ENCODE data around the gene FCHSD1. TPM values are rescaled to one million over a fixed set of nuclear protein-coding genes. Genes with fewer than 3 reads are reported as not detected.

The FCHSD1 gene
- polyA plus RNA-seq, 1 of the 3 experiments (the other 2 are of a cell fraction), result 49.2 TPM

DNA sequence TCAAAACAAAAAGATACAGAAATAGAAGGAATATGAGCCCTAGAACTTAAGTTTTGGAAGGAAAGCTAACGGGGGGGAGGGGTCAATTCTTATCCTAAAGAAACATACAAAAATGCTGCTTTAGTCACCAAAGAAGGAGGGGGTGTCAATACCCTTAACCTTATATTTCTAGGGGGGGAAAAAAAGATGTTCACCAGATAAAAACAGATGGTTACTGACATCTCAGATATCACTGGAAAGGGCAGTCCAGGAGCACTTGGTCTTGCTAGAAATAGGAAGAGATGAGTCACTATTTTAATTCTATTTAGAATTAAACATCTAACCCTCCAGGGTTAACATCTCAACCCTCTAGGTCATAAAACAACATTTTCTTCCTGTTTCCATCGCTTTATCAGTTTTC, 34.1 kb downstream of the FCHSD1 start (continued):
- TF ChIP-seq, protein P1, sequence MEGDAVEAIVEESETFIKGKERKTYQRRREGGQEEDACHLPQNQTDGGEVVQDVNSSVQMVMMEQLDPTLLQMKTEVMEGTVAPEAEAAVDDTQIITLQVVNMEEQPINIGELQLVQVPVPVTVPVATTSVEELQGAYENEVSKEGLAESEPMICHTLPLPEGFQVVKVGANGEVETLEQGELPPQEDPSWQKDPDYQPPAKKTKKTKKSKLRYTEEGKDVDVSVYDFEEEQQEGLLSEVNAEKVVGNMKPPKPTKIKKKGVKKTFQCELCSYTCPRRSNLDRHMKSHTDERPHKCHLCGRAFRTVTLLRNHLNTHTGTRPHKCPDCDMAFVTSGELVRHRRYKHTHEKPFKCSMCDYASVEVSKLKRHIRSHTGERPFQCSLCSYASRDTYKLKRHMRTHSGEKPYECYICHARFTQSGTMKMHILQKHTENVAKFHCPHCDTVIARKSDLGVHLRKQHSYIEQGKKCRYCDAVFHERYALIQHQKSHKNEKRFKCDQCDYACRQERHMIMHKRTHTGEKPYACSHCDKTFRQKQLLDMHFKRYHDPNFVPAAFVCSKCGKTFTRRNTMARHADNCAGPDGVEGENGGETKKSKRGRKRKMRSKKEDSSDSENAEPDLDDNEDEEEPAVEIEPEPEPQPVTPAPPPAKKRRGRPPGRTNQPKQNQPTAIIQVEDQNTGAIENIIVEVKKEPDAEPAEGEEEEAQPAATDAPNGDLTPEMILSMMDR (IDR thresholded peaks at IDR 0.05), result no peak
- TF ChIP-seq POLR2AphosphoS5 (IDR thresholded peaks at IDR 0.05; ENCODE audit: low read depth, low read length), result no peak
- TF ChIP-seq ELF1 (IDR thresholded peaks at IDR 0.05), result no peak
- TF ChIP-seq, protein P2, sequence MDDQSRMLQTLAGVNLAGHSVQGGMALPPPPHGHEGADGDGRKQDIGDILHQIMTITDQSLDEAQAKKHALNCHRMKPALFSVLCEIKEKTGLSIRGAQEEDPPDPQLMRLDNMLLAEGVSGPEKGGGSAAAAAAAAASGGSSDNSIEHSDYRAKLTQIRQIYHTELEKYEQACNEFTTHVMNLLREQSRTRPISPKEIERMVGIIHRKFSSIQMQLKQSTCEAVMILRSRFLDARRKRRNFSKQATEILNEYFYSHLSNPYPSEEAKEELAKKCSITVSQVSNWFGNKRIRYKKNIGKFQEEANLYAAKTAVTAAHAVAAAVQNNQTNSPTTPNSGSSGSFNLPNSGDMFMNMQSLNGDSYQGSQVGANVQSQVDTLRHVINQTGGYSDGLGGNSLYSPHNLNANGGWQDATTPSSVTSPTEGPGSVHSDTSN (IDR thresholded peaks at IDR 0.05), result no peak
- no peak for TF ChIP-seq SIN3A (IDR thresholded peaks at IDR 0.05; ENCODE audit: borderline replicate concordance, low read depth, low read length)

DNA sequence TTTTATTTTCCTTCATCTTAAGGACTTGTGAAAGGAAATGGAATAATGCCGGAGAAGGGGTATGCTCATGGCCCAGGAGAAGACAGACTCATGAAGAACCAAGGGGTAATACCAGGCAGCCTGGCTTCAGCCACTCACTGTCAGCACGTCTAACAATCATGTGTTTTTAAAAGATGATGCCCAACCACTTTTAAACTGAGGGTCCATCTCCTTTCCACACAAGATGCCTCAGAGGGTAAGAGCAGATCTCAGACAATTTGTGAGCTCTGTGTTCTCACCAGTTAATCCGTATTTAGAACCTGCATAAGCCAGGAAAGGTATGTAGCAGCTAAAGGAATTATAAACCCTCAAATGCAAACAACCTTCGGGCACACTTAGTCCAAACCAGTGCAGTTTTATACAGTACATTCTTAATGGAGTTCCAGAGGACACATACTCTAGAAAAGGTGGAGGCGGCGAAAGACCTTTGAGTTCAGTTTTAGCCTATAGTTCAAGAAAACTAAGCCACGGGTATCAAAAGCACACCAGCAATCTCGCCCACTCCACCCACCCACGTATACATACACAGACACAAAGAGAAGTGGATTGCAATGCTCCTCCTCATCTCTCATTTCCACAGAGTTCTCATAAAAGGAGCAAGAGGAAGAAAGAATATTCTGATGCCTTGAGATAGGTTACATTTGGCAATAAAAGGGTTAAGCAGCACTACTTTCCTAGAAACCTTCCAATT, 35.1 kb downstream of the FCHSD1 start:
- POLR2A ChIA-PET, result no interaction called here

More for the DNA sequence above, 35.1 kb downstream of the FCHSD1 start:
- H4K20me1 ChIP-seq (ENCODE audit: insufficient read depth), result no peaks in the 10 kb centered on the region; the same call in 1 of the 2 replicates
- H3K4me1 ChIP-seq (ENCODE audit: control insufficient read depth in 1 of 2, insufficient read depth in 2 of 2, low read depth in 1 of 2, low read length in 1 of 2), result peaks cover 8 to 9% of the 10 kb centered on the region in 2 experiments; a peak in 2 of 4 replicates
- no peak for DNase-seq
- TF ChIP-seq, protein P3, sequence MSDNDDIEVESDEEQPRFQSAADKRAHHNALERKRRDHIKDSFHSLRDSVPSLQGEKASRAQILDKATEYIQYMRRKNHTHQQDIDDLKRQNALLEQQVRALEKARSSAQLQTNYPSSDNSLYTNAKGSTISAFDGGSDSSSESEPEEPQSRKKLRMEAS (IDR thresholded peaks at IDR 0.05; ENCODE audit: low read depth), result no peak
- TF ChIP-seq, protein P1 (IDR thresholded peaks at IDR 0.05), result no peak
- TF ChIP-seq, protein P4, sequence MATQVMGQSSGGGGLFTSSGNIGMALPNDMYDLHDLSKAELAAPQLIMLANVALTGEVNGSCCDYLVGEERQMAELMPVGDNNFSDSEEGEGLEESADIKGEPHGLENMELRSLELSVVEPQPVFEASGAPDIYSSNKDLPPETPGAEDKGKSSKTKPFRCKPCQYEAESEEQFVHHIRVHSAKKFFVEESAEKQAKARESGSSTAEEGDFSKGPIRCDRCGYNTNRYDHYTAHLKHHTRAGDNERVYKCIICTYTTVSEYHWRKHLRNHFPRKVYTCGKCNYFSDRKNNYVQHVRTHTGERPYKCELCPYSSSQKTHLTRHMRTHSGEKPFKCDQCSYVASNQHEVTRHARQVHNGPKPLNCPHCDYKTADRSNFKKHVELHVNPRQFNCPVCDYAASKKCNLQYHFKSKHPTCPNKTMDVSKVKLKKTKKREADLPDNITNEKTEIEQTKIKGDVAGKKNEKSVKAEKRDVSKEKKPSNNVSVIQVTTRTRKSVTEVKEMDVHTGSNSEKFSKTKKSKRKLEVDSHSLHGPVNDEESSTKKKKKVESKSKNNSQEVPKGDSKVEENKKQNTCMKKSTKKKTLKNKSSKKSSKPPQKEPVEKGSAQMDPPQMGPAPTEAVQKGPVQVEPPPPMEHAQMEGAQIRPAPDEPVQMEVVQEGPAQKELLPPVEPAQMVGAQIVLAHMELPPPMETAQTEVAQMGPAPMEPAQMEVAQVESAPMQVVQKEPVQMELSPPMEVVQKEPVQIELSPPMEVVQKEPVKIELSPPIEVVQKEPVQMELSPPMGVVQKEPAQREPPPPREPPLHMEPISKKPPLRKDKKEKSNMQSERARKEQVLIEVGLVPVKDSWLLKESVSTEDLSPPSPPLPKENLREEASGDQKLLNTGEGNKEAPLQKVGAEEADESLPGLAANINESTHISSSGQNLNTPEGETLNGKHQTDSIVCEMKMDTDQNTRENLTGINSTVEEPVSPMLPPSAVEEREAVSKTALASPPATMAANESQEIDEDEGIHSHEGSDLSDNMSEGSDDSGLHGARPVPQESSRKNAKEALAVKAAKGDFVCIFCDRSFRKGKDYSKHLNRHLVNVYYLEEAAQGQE (IDR thresholded peaks at IDR 0.05; ENCODE audit: low read depth, low read length), result no peak
- TF ChIP-seq FOXM1 (IDR thresholded peaks at IDR 0.05; ENCODE audit: low read depth), result no peak
- no peak for TF ChIP-seq EP300 (IDR thresholded peaks at IDR 0.05; ENCODE audit: borderline replicate concordance in 1 of 2, low read depth in 1 of 2, low read length in 1 of 2)
- no peak for TF ChIP-seq SMC3 (IDR thresholded peaks at IDR 0.05; ENCODE audit: low read depth, low read length)
- CTCF ChIA-PET, result interaction anchor here (0.6 to 14.8 kb wide), 7 partner anchors 10 to 775 kb away, joined by 3 to 280 read pairs (median 5); partner anchors contain the start of genes HDAC3, PCDHA8 and RELL2
- peaks cover 29% of the 10 kb centered on the region for H3F3A ChIP-seq (replicated peaks; ENCODE audit: insufficient read depth)
- no peaks in the 10 kb centered on the region for H3K9me3 ChIP-seq
- no peak overlapping the region for H3K9ac ChIP-seq
- H2AFZ ChIP-seq (ENCODE audit: low read depth), result no peak overlapping the region
- no peak overlapping the region for H3K4me2 ChIP-seq
- peaks cover 15 to 22% of the 10 kb centered on the region in 2 experiments for H3K36me3 ChIP-seq (replicated peaks in 1 of 2; ENCODE audit: control insufficient read depth in 1 of 2, insufficient read depth in 2 of 2, low read length in 1 of 2)
- WGBS (ENCODE audit: low lambda C conversion rate), result 94% methylated on average over 9 of the region's 9 CpGs
- peaks cover 73% of the 10 kb centered on the region for H3K79me2 ChIP-seq (ENCODE audit: insufficient read depth)
- H3K4me3 ChIP-seq (ENCODE audit: low read depth in 2 of 2, low read length in 1 of 2), result no peak overlapping the region
- H3K27ac ChIP-seq (ENCODE audit: low read depth in 2 of 2, low read length in 1 of 2), result no peak overlapping the region
- no peaks in the 10 kb centered on the region for H3K27me3 ChIP-seq (ENCODE audit: insufficient read depth)
- no peaks in the 10 kb centered on the region for H3K9me2 ChIP-seq
